Measurements from ENCODE around the gene TULP1. TPM values are rescaled to one million over a fixed set of nuclear protein-coding genes. Genes with fewer than 3 reads are reported as not detected.

Gene TULP1
- total and polyA plus RNA-seq, 8 donors, result 5.4 to 11.9 (median 7.7) TPM; not detected in 2

DNA sequence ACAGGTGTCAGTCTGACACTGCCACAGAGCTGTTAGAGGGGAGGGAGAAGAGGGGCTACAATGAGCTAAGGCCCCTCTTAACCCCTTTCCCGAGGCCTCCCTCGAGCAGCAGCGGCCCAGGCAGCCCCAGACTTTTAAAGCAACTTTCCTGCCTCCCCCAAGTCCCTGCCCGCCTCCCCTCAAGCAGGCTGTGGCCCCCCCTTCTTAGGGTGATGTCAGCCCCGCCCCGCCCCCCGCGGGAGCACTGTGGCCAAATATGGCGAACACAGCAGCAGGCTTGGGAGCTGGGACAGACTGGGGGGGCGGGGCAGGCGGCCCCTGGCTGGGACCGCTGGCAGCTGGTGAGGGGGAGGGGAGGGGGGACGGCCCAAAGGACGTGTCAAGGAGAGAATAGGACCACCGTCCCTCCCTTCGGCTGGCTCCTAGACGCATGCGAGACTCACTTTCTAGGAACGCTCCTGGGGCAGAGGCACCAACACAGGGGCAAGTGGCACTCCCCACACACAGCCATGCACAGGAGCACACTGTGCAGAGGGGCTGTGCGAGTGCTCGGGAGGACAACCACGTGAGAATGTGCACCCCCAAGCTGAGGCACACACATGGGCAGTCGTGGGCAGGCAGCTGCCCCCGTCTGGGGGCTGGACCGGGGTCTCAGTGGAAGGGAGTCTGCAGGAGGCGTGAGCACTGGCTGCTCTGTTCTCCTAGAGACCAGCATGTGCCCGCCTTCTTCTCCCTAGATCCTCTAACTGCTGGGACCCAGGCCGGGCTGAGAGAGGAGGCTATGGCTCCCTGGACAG, 22.5 kb downstream of the TULP1 start:
- Histone ChIP-seq H3K4me1 (peaks cover 32 to 88% of the 10 kb centered on the region in 2 donors), H3K9me3 (no peaks in the 10 kb centered on the region), H3K36me3 (no peaks in the 10 kb centered on the region), H3K27ac (peak overlapping the region; percentile 18 to 51), H3K4me3 (no peak overlapping the region), H3K27me3 (peaks cover 0 to 37% of the 10 kb centered on the region in 2 donors)
- TF ChIP-seq, protein P1, sequence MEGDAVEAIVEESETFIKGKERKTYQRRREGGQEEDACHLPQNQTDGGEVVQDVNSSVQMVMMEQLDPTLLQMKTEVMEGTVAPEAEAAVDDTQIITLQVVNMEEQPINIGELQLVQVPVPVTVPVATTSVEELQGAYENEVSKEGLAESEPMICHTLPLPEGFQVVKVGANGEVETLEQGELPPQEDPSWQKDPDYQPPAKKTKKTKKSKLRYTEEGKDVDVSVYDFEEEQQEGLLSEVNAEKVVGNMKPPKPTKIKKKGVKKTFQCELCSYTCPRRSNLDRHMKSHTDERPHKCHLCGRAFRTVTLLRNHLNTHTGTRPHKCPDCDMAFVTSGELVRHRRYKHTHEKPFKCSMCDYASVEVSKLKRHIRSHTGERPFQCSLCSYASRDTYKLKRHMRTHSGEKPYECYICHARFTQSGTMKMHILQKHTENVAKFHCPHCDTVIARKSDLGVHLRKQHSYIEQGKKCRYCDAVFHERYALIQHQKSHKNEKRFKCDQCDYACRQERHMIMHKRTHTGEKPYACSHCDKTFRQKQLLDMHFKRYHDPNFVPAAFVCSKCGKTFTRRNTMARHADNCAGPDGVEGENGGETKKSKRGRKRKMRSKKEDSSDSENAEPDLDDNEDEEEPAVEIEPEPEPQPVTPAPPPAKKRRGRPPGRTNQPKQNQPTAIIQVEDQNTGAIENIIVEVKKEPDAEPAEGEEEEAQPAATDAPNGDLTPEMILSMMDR (IDR thresholded peaks at IDR 0.05), result no peak
- ATAC-seq (peak; percentile 2), DNase-seq (peak in 3 of 4 donors; percentile 70 to 85 (median 80))
- intact Hi-C loops (cut with DNase I), result no loop called here

DNA sequence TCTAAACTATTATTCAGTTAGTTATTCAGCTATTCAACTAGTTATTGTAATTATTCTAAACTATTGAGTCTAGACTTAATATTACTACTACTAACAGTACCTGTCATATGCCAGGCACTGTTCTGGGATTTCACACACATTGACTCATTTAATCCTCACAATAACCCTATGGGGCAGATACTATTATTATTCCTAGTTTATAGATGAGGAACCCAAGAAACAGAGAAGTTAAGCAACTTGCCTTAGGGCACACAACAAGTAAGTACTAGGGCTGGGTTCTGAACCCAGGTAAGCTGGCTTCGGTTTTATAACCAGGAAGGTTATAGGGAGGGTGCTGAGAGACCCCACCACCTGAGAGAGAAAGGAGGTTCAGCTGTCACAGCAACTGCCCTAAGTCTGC, 23.6 kb downstream of the TULP1 start:
- Histone ChIP-seq H3K9me3 (no peaks in the 10 kb centered on the region), H3K27me3 (peaks cover 0 to 28% of the 10 kb centered on the region in 2 donors), H3K4me1 (peaks cover 31 to 81% of the 10 kb centered on the region in 2 donors), H3K4me3 (no peak overlapping the region), H3K36me3 (no peaks in the 10 kb centered on the region), H3K27ac (peak overlapping the region in 1 of 2 donors; percentile 51)
- DNase-seq (no peak), ATAC-seq (no peak)
- intact Hi-C loops (cut with DNase I), result no loop called here
- TF ChIP-seq, protein P1 (IDR thresholded peaks at IDR 0.05), result no peak

DNA sequence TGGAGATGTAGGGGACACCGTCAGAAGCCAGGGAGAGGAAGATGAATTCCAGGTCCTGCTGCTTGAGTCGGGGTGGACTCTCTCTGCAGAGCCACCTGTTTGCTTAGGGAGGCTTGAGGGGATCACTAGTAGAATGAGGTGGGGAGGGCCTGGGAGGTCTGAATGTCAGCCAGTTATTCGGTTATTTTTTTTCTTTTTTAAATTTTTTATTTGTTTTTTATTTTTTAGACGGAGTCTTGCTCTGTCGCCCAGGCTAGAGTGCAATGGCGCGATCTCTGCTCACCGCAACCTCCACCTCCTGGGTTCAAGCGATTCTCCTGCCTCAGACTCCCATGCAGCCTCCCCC, 24.2 kb downstream of the TULP1 start:
- DNase-seq (no peak), ATAC-seq (no peak)
- H3K27me3 ChIP-seq, result peaks cover 0 to 28% of the 10 kb centered on the region in 2 donors
- peaks cover 30 to 75% of the 10 kb centered on the region in 2 donors for H3K4me1 ChIP-seq
- H3K4me3 ChIP-seq, result no peak overlapping the region
- no peaks in the 10 kb centered on the region for H3K9me3 ChIP-seq
- intact Hi-C loops (cut with DNase I), result no loop called here
- TF ChIP-seq, protein P1 (IDR thresholded peaks at IDR 0.05), result no peak
- peak overlapping the region in 1 of 2 donors; percentile 51 for H3K27ac ChIP-seq
- H3K36me3 ChIP-seq, result no peaks in the 10 kb centered on the region

DNA sequence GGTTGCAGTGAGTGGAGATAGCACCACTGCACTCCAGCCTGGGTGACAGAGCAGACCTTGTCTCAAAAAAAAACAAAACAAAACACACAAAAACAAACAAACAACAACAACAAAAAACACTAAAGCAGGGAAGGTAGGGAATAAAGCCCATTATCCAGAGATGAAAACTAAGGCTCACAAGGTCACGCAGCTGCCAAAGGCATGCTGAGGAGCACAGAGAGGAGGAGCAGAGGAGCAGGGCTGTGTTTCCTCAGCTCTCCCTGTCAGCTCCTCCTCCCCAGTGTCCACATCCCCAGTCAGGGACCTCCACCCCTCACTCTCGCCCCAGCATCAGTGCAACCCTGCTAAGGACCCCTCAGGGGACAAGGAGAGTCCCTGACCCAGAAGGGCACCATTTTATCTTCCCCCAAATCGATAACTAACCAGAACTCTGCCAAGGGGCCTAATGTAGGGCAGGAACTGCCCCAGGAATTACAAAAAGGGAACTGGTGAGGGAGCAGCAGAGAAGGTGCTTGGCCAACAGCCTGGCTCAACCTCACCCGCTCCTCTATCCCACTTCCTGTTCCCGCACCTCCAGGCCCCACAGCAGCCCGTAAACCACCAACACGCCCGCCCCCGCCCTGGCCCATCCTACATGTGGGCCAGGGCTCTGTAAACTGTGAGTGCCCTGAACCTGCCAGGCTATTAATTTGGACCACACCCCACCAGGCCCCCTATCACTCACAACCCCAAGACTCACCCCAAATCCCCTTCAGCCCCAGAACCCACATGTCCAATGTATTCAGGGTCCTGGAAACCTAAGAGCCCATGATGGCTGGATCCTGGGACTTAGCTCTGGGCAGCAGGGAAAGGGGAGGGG, 24.8 kb downstream of the TULP1 start:
- intact Hi-C loops (cut with DNase I), result no loop called here
- ATAC-seq, result peak; percentile 6
- Histone ChIP-seq H3K27me3 (peaks cover 0 to 28% of the 10 kb centered on the region in 2 donors), H3K36me3 (no peaks in the 10 kb centered on the region), H3K27ac (peak overlapping the region; percentile 51 to 53), H3K9me3 (no peaks in the 10 kb centered on the region), H3K4me3 (no peak overlapping the region), H3K4me1 (peaks cover 30 to 69% of the 10 kb centered on the region in 2 donors)
- TF ChIP-seq, protein P1 (IDR thresholded peaks at IDR 0.05), result no peak
- DNase-seq, result no peak

All from left lung (tissue), 10 donors.